Naive thymus-derived CD4-positive, alpha-beta T cell (primary cell): Measurements from ENCODE around the gene RHNO1. TPM values are rescaled to one million over a fixed set of nuclear protein-coding genes. Genes with fewer than 3 reads are reported as not detected.
"Not testable (repeated sequence)": the region's sequence is repeated elsewhere in the genome, so short reads cannot be mapped to it uniquely, and the experiment has no call there.

Experiments
- ATAC-seq: fragments of 150-1000 bp; cut with Tn5 transposase; 2 replicates; pipeline ENCODE4 v1.10.0; 2021; ENCODE audit warnings: mild to moderate bottlenecking, moderate library complexity
- CTCF ChIA-PET: fragments of 350-600 bp; sonication (Branson Sonifier 250); formaldehyde crosslinking; loops from one replicate; lab custom pipeline; 2021; ENCODE audit warnings: antibody characterized with exemption; lab: Charles Lee
- POLR2A ChIA-PET: fragments of 350-600 bp; sonication (Branson Sonifier 250); formaldehyde crosslinking; loops from one replicate; lab custom pipeline; 2021; ENCODE audit warnings: antibody characterized with exemption, inconsistent platforms; lab: Charles Lee
- DNase-seq, 9 donors: peaks; one replicate each; pipeline versions ENCODE4 v3.0.0 to v3.0.0-alpha.2; 2020 to 2022; ENCODE audit warnings: mixed read lengths in 1 of 9
- H3K27ac ChIP-seq: one replicate; pipeline ENCODE4 v1.7.0; 2013; ENCODE audit warnings: mild to moderate bottlenecking, low read depth, low read length, moderate library complexity
- H3K27me3 ChIP-seq, 2 donors: one replicate each; pipeline ENCODE4 v1.7.0; 2013; ENCODE audit warnings: low read length in 2 of 2, mild to moderate bottlenecking in 2 of 2, moderate library complexity in 2 of 2; ENCODE audit not compliant: control insufficient read depth in 2 of 2, insufficient read depth in 2 of 2
- H3K36me3 ChIP-seq, 3 experiments: 1 replicate in 2 of 3; 2 replicates in 1 of 3; pipeline ENCODE4 v1.7.0; 2013; ENCODE audit warnings: low read length in 3 of 3, mild to moderate bottlenecking in 3 of 3, moderate library complexity in 1 of 3; ENCODE audit not compliant: insufficient read depth in 3 of 3, control insufficient read depth in 2 of 3
- H3K4me1 ChIP-seq, 2 donors: one replicate each; pipeline ENCODE4 v1.7.0; 2013; ENCODE audit warnings: low read length in 2 of 2, mild to moderate bottlenecking in 2 of 2, moderate library complexity in 1 of 2; ENCODE audit not compliant: control insufficient read depth in 2 of 2, insufficient read depth in 2 of 2
- H3K4me3 ChIP-seq: 2 replicates; pipeline ENCODE4 v1.7.0; 2013; ENCODE audit warnings: mild to moderate bottlenecking, low read length
- H3K9me3 ChIP-seq, 3 experiments: 1 replicate in 2 of 3; 2 replicates in 1 of 3; pipeline ENCODE4 v1.7.0; 2013; ENCODE audit warnings: low read length in 3 of 3; ENCODE audit not compliant: control insufficient read depth in 2 of 3
- H3K27ac Mint-ChIP-seq, 9 donors: one replicate each; pipeline ENCODE4 v1.8.0; 2020 to 2022; ENCODE audit warnings: mixed read lengths in 9 of 9, mild to moderate bottlenecking in 8 of 9, moderate library complexity in 5 of 9, inconsistent platforms in 2 of 9
- H3K27me3 Mint-ChIP-seq, 5 donors: one replicate each; pipeline ENCODE4 v1.8.0; 2021 to 2022; ENCODE audit warnings: mixed read lengths in 5 of 5, mild to moderate bottlenecking in 1 of 5
- H3K36me3 Mint-ChIP-seq, 5 donors: one replicate each; pipeline ENCODE4 v1.8.0; 2020 to 2022; ENCODE audit warnings: mixed read lengths in 5 of 5, mild to moderate bottlenecking in 3 of 5, inconsistent platforms in 1 of 5
- H3K4me1 Mint-ChIP-seq, 7 donors: one replicate each; pipeline ENCODE4 v1.8.0; 2020 to 2022; ENCODE audit warnings: mixed read lengths in 7 of 7, mild to moderate bottlenecking in 3 of 7, inconsistent platforms in 1 of 7
- H3K4me3 Mint-ChIP-seq, 10 donors: one replicate each; pipeline ENCODE4 v1.8.0; 2020 to 2022; ENCODE audit warnings: mild to moderate bottlenecking in 10 of 10, mixed read lengths in 10 of 10, moderate library complexity in 6 of 10, inconsistent platforms in 2 of 10
- H3K9me3 Mint-ChIP-seq, 11 donors: one replicate each; pipeline ENCODE4 v1.8.0; 2020 to 2022; ENCODE audit warnings: mixed read lengths in 11 of 11, mild to moderate bottlenecking in 4 of 11, inconsistent platforms in 1 of 11, moderate library complexity in 1 of 11
- intact Hi-C, 2 donors: fragments of 100-400 bp; cut with micrococcal nuclease; formaldehyde crosslinking; loops; one replicate each; pipeline ENCODE4 v1.15.1; 2023
- polyA plus RNA-seq, 2 donors: library from polyadenylated mRNA; unstranded; fragments of 300-500 nt; fragmentation: Illumina TruSeq; gene quantifications; one replicate each; pipeline ENCODE4 v1.2.3, GENCODE V29; 2021
- total RNA-seq, 6 experiments: library from RNA in 5 of 6; stranded (reverse) in 5 of 6; gene quantifications; 1 replicate in 5 of 6; 2 replicates in 1 of 6; pipeline ENCODE4 v1.2.3 and lab custom pipeline; 2021 to 2026

RHNO1 gene
- total and polyA plus RNA-seq, 7 experiments from 2014 or later = 13.7 to 53.6 (median 29.9) TPM

- H3K27me3 Mint-ChIP-seq = no peaks in the 10 kb centered on the region
- H3K27ac Mint-ChIP-seq = peak within 1 kb of the TSS in 3 of 9 donors; percentile 4 to 87 (median 41)
- no peaks in the 10 kb centered on the region for H3K27me3 ChIP-seq
- H3K9me3 ChIP-seq = no peaks in the 10 kb centered on the region
- H3K27ac ChIP-seq = no peak within 1 kb of the TSS
- DNase-seq (no peak), ATAC-seq (no peak)
- H3K9me3 Mint-ChIP-seq = no peaks in the 10 kb centered on the region
- ChIA-PET POLR2A (no interaction called here), CTCF (no interaction called here)
- peaks cover 0 to 5% (median 2%) of the 10 kb centered on the region in 7 donors for H3K4me1 Mint-ChIP-seq
- no peak within 1 kb of the TSS for H3K4me3 Mint-ChIP-seq
- peaks cover 0 to 31% (median 0%) of the 10 kb centered on the region in 3 experiments for H3K36me3 ChIP-seq
- intact Hi-C loops = no loop called here
- H3K4me3 ChIP-seq = no peak within 1 kb of the TSS
- H3K4me1 ChIP-seq = no peaks in the 10 kb centered on the region
- H3K36me3 Mint-ChIP-seq = peaks cover 0 to 21% (median 8%) of the 10 kb centered on the region in 5 donors
Measured at GRCh38 chr12:2857021-2857431, 20.0 kb upstream of the RHNO1 start, which contains the start of gene TEX52. TEX52 (minus strand) TSS chr12:2857039; CDS start chr12:2857026, 13 bp downstream.

- H3K4me3 Mint-ChIP-seq = no peak overlapping the region
- Histone ChIP-seq H3K4me1 (no peaks in the 10 kb centered on the region), H3K9me3 (no peaks in the 10 kb centered on the region), H3K4me3 (no peak overlapping the region), H3K27me3 (no peaks in the 10 kb centered on the region), H3K27ac (no peak overlapping the region), H3K36me3 (peaks cover 0 to 31% (median 0%) of the 10 kb centered on the region in 3 experiments)
- H3K27ac Mint-ChIP-seq = no peak overlapping the region
- peaks cover 0 to 5% (median 2%) of the 10 kb centered on the region in 7 donors for H3K4me1 Mint-ChIP-seq
- ATAC-seq = no peak
- no peaks in the 10 kb centered on the region for H3K9me3 Mint-ChIP-seq
- peaks cover 0 to 21% (median 10%) of the 10 kb centered on the region in 5 donors for H3K36me3 Mint-ChIP-seq
- POLR2A ChIA-PET = no interaction called here
- DNase-seq = no peak
- CTCF ChIA-PET = no interaction called here
- no peaks in the 10 kb centered on the region for H3K27me3 Mint-ChIP-seq
- intact Hi-C loops = no loop called here
Measured at GRCh38 chr12:2857576-2857975, 19.4 kb upstream of the RHNO1 start.

- H3K9me3 Mint-ChIP-seq = no peaks in the 10 kb centered on the region
- ChIA-PET POLR2A (no interaction called here), CTCF (no interaction called here)
- intact Hi-C loops = no loop called here
- H3K27ac Mint-ChIP-seq = peak overlapping the region in 1 of 9 donors; percentile 45
- Histone ChIP-seq H3K27me3 (no peaks in the 10 kb centered on the region), H3K4me1 (no peaks in the 10 kb centered on the region), H3K4me3 (no peak overlapping the region), H3K27ac (no peak overlapping the region), H3K36me3 (peaks cover 0 to 31% (median 0%) of the 10 kb centered on the region in 3 experiments), H3K9me3 (no peaks in the 10 kb centered on the region)
- no peak for DNase-seq
- H3K4me1 Mint-ChIP-seq = peaks cover 0 to 5% (median 2%) of the 10 kb centered on the region in 7 donors
- no peak overlapping the region for H3K4me3 Mint-ChIP-seq
- no peak for ATAC-seq
- no peaks in the 10 kb centered on the region for H3K27me3 Mint-ChIP-seq
- H3K36me3 Mint-ChIP-seq = peaks cover 0 to 21% (median 10%) of the 10 kb centered on the region in 5 donors
Measured at GRCh38 chr12:2858334-2858733, 18.7 kb upstream of the RHNO1 start.

- H3K4me3 Mint-ChIP-seq = no peak overlapping the region
Measured at GRCh38 chr12:2858944-2859421, 18.0 kb upstream of the RHNO1 start.

GRCh38 chr12:2860170-2860569 is 16.9 kb upstream of the RHNO1 start:
- no peaks in the 10 kb centered on the region for H3K27me3 ChIP-seq
- H3K9me3 ChIP-seq = no peaks in the 10 kb centered on the region
- H3K36me3 ChIP-seq = peaks cover 0 to 29% (median 0%) of the 10 kb centered on the region in 3 experiments
- H3K4me3 Mint-ChIP-seq = no peak overlapping the region
- H3K4me1 ChIP-seq = no peaks in the 10 kb centered on the region
- H3K27ac Mint-ChIP-seq = peak overlapping the region in 2 of 9 donors; percentile 7 to 31
- H3K4me3 ChIP-seq = no peak overlapping the region
- H3K9me3 Mint-ChIP-seq = no peaks in the 10 kb centered on the region
- DNase-seq (no peak), ATAC-seq (no peak)
- ChIA-PET CTCF (no interaction called here), POLR2A (no interaction called here)
- H3K27me3 Mint-ChIP-seq = no peaks in the 10 kb centered on the region
- no peak overlapping the region for H3K27ac ChIP-seq
- peaks cover 0 to 21% (median 12%) of the 10 kb centered on the region in 5 donors for H3K36me3 Mint-ChIP-seq
- peaks cover 0 to 5% (median 0%) of the 10 kb centered on the region in 7 donors for H3K4me1 Mint-ChIP-seq
- intact Hi-C loops = no loop called here

More at GRCh38 chr12:2858944-2859421, 18.0 kb upstream of the RHNO1 start:
- ChIA-PET POLR2A (no interaction called here), CTCF (no interaction called here)
- H3K27ac ChIP-seq = no peak overlapping the region
- DNase-seq (no peak), ATAC-seq (no peak)
- H3K9me3 ChIP-seq = no peaks in the 10 kb centered on the region
- no peak overlapping the region for H3K4me3 ChIP-seq
- H3K36me3 ChIP-seq = peaks cover 0 to 31% (median 0%) of the 10 kb centered on the region in 3 experiments
- no peak overlapping the region for H3K27ac Mint-ChIP-seq
- H3K36me3 Mint-ChIP-seq = peaks cover 0 to 24% (median 9%) of the 10 kb centered on the region in 5 donors
- H3K27me3 Mint-ChIP-seq = no peaks in the 10 kb centered on the region
- no peaks in the 10 kb centered on the region for H3K4me1 ChIP-seq
- no peaks in the 10 kb centered on the region for H3K27me3 ChIP-seq
- no peaks in the 10 kb centered on the region for H3K9me3 Mint-ChIP-seq
- peaks cover 0 to 5% (median 0%) of the 10 kb centered on the region in 7 donors for H3K4me1 Mint-ChIP-seq
- intact Hi-C loops = no loop called here

- Mint-ChIP-seq H3K27ac (peak overlapping the region in 1 of 9 donors; percentile 43), H3K9me3 (no peaks in the 10 kb centered on the region), H3K36me3 (peaks cover 0 to 26% (median 6%) of the 10 kb centered on the region in 5 donors), H3K4me3 (no peak overlapping the region), H3K4me1 (peaks cover 0 to 6% (median 0%) of the 10 kb centered on the region in 7 donors), H3K27me3 (no peaks in the 10 kb centered on the region)
- no peaks in the 10 kb centered on the region for H3K4me1 ChIP-seq
- intact Hi-C loops = no loop called here
- CTCF ChIA-PET = no interaction called here
- no peak overlapping the region for H3K4me3 ChIP-seq
- no peaks in the 10 kb centered on the region for H3K9me3 ChIP-seq
- no peaks in the 10 kb centered on the region for H3K27me3 ChIP-seq
- POLR2A ChIA-PET = no interaction called here
- DNase-seq = no peak
- H3K27ac ChIP-seq = no peak overlapping the region
- ATAC-seq = no peak
- H3K36me3 ChIP-seq = peaks cover 0 to 19% (median 0%) of the 10 kb centered on the region in 3 experiments
Measured at GRCh38 chr12:2862876-2863275, 14.1 kb upstream of the RHNO1 start.

GRCh38 chr12:2863402-2863801 is 13.6 kb upstream of the RHNO1 start:
- H3K27me3 ChIP-seq, H3K4me3 Mint-ChIP-seq, H3K4me1 Mint-ChIP-seq, H3K27ac ChIP-seq, H3K4me1 ChIP-seq, DNase-seq, ATAC-seq, H3K27ac Mint-ChIP-seq, H3K4me3 ChIP-seq, intact Hi-C loops, H3K9me3 Mint-ChIP-seq, H3K27me3 Mint-ChIP-seq, H3K9me3 ChIP-seq, POLR2A ChIA-PET: not testable (repeated sequence)
- peaks cover 0 to 14% (median 0%) of the 10 kb centered on the region in 3 experiments for H3K36me3 ChIP-seq
- CTCF ChIA-PET = interaction anchor here (0.9 kb wide), 1 partner anchor 8 kb away, joined by 3 read pairs; no protein-coding TSS in a partner anchor
- H3K36me3 Mint-ChIP-seq = peaks cover 0 to 28% (median 6%) of the 10 kb centered on the region in 5 donors
